AG04450 (cell line): ENCODE measurements around the gene IKBKG. TPM values are rescaled to one million over a fixed set of nuclear protein-coding genes. Genes with fewer than 3 reads are reported as not detected.

Experiments
- CTCF ChIA-PET: fragments of 300-600, 350-600 bp; formaldehyde crosslinking; extraction: SDS; loops from one replicate; lab custom pipeline; 2022; ENCODE audit warnings: antibody characterized with exemption, inconsistent platforms; lab: Charles Lee
- POLR2A ChIA-PET: fragments of 350-600 bp; formaldehyde crosslinking; extraction: SDS; loops from one replicate; lab custom pipeline; 2021; ENCODE audit warnings: antibody characterized with exemption, inconsistent platforms; lab: Yijun Ruan, JAX
- DNase-seq: peaks from one replicate; pipeline ENCODE4 v3.0.0-alpha.2; 2011; ENCODE audit warnings: low read depth, low spot score
- H3K27ac ChIP-seq: one replicate; pipeline ENCODE4 v1.5.1; 2012; ENCODE audit warnings: low read depth, low read length, control low read depth
- H3K27me3 ChIP-seq: one replicate; pipeline ENCODE4 v1.6.0; 2012; ENCODE audit warnings: low read length; ENCODE audit not compliant: control insufficient read depth, insufficient read depth
- H3K4me3 ChIP-seq: 2 replicates; pipeline ENCODE4 v1.5.1; 2011; ENCODE audit warnings: mild to moderate bottlenecking, low read depth, low read length, control low read depth
- H3K9me3 ChIP-seq: 2 replicates; pipeline ENCODE4 v1.5.1; 2012; ENCODE audit warnings: low read length; ENCODE audit not compliant: control insufficient read depth, insufficient read depth
- polyA plus RNA-seq: library from polyadenylated mRNA; depleted of rRNA; stranded (reverse); fragments of >200 nt; gene quantifications from 2 replicates; pipeline ENCODE4 v1.2.3, GENCODE V29; 2011
- TF ChIP-seq, protein P1 (sequence below): IDR thresholded peaks from 2 replicates; pipeline ENCODE4 v1.5.1; 2011; ENCODE audit warnings: low read depth, low read length, control low read depth, inconsistent platforms

Gene IKBKG
- polyA plus RNA-seq, 1 experiment = 25.1 TPM

DNA sequence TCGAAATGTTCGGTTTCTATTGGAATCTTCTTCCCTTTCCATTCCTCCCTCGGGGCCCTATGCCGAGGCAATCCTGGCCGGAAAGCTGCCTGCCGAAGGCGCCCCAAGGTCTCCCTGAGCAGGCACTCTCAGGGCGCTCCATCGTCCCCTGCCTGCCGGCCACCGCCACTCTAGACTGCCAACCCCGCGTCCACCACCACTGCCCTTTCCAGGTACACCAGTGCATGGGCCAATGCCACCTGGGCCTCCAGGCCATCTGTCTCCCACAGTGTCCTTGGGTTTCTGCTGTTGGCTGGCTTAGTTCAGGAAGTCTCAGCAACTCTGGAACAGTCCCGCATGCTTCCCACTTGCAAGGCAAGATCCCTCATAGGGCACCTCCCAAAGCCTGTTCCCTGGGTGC is 52.1 kb downstream of the IKBKG start:
- Histone ChIP-seq H3K9me3 (peaks cover 3% of the 10 kb centered on the region; the same call in 1 of the 2 replicates), H3K27ac (no peak overlapping the region), H3K4me3 (no peak overlapping the region), H3K27me3 (peaks cover 4% of the 10 kb centered on the region)
- POLR2A ChIA-PET = no interaction called here
- CTCF ChIA-PET = interaction anchor here (1.4 kb wide), 1 partner anchor 149 kb away, joined by 3 read pairs; no protein-coding TSS in a partner anchor
- DNase-seq = no peak
- TF ChIP-seq, protein P1, sequence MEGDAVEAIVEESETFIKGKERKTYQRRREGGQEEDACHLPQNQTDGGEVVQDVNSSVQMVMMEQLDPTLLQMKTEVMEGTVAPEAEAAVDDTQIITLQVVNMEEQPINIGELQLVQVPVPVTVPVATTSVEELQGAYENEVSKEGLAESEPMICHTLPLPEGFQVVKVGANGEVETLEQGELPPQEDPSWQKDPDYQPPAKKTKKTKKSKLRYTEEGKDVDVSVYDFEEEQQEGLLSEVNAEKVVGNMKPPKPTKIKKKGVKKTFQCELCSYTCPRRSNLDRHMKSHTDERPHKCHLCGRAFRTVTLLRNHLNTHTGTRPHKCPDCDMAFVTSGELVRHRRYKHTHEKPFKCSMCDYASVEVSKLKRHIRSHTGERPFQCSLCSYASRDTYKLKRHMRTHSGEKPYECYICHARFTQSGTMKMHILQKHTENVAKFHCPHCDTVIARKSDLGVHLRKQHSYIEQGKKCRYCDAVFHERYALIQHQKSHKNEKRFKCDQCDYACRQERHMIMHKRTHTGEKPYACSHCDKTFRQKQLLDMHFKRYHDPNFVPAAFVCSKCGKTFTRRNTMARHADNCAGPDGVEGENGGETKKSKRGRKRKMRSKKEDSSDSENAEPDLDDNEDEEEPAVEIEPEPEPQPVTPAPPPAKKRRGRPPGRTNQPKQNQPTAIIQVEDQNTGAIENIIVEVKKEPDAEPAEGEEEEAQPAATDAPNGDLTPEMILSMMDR = no peak

DNA sequence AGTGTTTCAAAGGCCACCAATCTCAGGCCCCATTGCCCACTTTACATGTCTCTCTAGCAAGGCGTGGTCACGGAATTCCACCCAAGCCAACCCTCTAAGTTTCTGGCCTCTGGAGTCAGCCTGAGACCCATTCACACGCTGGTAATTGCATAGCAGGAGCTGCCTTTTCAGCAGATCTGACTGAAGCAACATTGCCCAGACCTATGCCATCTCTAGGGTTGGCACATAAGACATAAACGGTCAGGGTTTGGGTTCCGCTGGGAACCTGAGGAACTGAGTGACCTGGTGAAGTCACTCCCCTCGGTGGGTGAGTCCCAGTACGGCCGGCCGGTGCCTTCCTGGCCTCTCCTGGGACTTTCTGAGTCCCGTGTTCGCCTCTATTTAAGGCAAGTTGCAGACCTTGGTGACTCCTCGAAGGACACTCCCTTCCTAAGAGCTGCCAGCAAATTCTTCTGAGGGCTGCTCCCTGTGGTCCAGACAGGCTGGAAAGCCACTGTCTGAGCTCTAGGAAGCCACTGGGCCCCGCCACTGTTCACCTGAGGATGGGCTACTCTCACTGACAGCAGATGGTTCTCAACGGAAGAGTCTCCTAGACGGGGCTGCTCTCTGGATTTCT is 53.4 kb downstream of the IKBKG start:
- H3K9me3 ChIP-seq = peaks cover 3% of the 10 kb centered on the region; the same call in 1 of the 2 replicates
- no peak overlapping the region for H3K4me3 ChIP-seq
- POLR2A ChIA-PET = no interaction called here
- TF ChIP-seq, protein P1 = no peak
- no peak for DNase-seq
- CTCF ChIA-PET = no interaction called here
- no peaks in the 10 kb centered on the region for H3K27me3 ChIP-seq
- H3K27ac ChIP-seq = no peak overlapping the region

DNA sequence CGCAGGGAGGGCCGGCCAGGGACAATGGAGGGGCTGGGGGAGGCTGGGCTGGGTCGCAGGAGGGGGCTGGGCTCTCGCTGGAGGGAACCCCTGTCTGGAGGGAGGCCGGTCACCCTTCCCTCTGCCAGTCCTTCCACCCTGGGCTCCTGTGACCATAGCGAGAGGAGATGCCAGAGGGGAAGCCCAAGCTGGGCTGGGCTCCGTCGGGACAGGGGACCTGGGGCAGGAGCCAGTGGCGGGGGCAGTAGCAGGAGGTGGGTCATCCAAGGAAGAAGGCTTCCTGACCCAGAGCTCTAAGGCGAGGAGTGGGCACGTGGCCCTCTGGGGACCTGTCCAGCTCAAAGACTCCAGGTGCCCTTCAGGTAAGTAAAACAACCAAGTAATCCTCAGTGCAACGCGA is 54.8 kb downstream of the IKBKG start:
- Histone ChIP-seq H3K27ac (no peak overlapping the region), H3K4me3 (no peak overlapping the region), H3K27me3 (no peaks in the 10 kb centered on the region), H3K9me3 (peaks cover 3% of the 10 kb centered on the region; the same call in 1 of the 2 replicates)
- POLR2A ChIA-PET = no interaction called here
- TF ChIP-seq, protein P1 = no peak
- DNase-seq = no peak
- CTCF ChIA-PET = no interaction called here

DNA sequence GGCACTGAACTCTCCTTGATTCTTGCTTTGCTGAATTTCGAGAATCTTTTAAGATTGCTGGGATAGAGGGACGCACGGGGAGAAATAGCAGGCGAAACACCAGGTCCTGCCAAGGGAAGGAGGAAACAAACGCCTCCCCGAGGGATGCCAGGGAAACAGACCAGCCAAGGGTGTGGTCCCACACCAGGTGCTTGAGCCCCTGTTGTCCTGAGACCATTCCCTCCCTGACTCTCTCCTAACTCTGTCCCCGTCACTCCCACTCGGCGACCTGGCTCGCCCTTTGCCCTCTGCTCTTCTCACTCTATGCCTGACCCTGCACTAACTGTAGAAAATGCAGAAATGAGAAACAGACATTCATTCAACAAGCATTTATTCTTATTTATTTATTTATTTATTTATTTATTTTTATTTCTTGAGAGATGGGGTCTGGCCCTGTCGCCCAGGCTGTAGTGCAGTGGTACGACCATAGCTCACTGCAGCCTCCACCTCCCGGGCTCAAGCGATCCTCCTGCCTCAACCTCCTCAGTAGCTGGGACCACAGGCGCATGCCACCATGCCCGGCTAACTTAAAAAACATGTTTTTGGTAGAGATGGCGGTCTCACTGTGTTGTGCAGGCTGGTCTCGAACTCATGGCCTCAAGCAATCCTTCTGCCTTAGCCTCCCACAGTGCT is 55.5 kb downstream of the IKBKG start:
- Histone ChIP-seq H3K27ac (no peak overlapping the region), H3K4me3 (no peak overlapping the region), H3K27me3 (no peaks in the 10 kb centered on the region), H3K9me3 (peaks cover 3% of the 10 kb centered on the region; the same call in 1 of the 2 replicates)
- no peak for DNase-seq
- ChIA-PET POLR2A (no interaction called here), CTCF (no interaction called here)
- TF ChIP-seq, protein P1 = no peak
